AG04449 (cell line): Measurements from ENCODE around the gene SVEP1.

ENCODE experiments used
- CTCF ChIA-PET: fragments of 350-600 bp; formaldehyde crosslinking; extraction: SDS; loops from one replicate; lab custom pipeline; 2021; ENCODE audit warnings: antibody characterized with exemption; lab: Yijun Ruan, JAX
- POLR2A ChIA-PET: fragments of 400-600, 350-600 bp; formaldehyde crosslinking; extraction: SDS; loops from one replicate; lab custom pipeline; 2020; ENCODE audit warnings: antibody characterized with exemption, inconsistent platforms; lab: Yijun Ruan, JAX
- DNase-seq: peaks from one replicate; pipeline ENCODE4 v3.0.0-alpha.2; 2010; ENCODE audit warnings: low read depth, low spot score
- H3K4me3 ChIP-seq: 2 replicates; pipeline ENCODE4 v1.5.1; 2011; ENCODE audit warnings: low read depth, mild to moderate bottlenecking, control low read depth, low read length
- TF ChIP-seq, protein P1 (sequence below): IDR thresholded peaks from one replicate; pipeline ENCODE4 v1.5.1; 2011; ENCODE audit warnings: mild to moderate bottlenecking, moderate library complexity, low read length, control low read depth, inconsistent platforms; ENCODE audit not compliant: insufficient read depth; ENCODE audit errors: missing control alignments

Gene SVEP1

DNA sequence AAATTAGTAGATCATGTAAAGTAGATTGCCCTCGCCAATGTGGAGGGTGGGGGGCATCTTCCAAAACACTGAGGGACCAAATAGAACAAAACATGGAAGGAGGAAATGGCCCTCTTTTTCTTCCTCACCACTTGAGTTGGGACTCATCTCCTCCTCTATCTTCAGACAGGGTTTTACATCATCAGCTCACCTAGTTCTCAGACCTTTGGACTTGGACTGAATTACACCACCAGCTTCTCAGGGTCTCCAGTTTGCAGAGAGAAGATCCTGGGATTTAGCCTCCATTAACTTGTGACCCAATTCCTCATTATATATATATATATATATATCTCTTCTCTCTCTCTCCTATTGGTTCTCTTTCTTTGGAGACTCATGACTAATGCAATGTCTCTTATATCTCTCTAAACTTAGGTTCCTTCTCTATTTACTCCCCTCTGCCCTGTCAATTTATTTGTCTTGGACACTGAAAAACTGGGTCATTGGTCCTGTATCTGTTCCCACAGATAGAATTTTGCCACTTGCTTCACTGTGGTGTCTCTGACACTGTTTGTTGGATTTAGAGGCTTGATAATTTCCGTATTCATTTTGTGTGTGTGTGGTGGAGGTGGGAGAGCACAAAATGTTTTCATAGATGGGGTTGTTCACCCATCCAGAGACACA is 187.6 kb downstream of the SVEP1 start:
- ChIA-PET CTCF (no interaction called here), POLR2A (no interaction called here)
- H3K4me3 ChIP-seq: no peak overlapping the region
- DNase-seq: no peak
- TF ChIP-seq, protein P1, sequence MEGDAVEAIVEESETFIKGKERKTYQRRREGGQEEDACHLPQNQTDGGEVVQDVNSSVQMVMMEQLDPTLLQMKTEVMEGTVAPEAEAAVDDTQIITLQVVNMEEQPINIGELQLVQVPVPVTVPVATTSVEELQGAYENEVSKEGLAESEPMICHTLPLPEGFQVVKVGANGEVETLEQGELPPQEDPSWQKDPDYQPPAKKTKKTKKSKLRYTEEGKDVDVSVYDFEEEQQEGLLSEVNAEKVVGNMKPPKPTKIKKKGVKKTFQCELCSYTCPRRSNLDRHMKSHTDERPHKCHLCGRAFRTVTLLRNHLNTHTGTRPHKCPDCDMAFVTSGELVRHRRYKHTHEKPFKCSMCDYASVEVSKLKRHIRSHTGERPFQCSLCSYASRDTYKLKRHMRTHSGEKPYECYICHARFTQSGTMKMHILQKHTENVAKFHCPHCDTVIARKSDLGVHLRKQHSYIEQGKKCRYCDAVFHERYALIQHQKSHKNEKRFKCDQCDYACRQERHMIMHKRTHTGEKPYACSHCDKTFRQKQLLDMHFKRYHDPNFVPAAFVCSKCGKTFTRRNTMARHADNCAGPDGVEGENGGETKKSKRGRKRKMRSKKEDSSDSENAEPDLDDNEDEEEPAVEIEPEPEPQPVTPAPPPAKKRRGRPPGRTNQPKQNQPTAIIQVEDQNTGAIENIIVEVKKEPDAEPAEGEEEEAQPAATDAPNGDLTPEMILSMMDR: no peak

DNA sequence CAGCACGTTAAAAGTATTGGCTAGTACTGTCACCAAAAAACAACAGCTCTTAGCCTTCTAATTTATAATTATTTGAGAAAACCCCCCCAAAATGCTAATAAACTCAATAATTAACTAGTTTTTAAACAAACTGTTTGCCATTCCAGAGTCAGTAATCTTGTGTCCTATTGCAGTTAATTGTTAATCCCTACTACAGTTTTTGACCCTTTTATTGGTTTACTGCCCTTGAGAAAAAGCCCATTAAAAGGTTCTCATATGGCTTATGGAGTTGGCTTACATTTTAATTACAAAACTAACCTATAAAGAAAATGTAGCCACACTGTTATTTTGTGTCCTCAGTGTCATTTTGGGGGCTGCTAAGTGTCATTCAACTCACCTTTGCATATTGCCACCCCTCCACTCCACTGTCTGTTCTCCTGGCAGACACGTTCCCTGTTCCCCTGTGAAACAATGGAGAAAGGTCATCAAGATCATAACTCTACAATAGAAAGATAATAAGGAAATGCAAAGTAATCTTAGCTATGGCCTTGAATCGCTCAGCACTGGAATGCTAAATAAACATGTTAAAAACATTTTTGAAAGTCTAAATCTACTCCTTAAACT is 190.3 kb downstream of the SVEP1 start:
- DNase-seq: no peak
- POLR2A ChIA-PET: no interaction called here
- TF ChIP-seq, protein P1: no peak
- CTCF ChIA-PET: no interaction called here
- H3K4me3 ChIP-seq: no peak overlapping the region

DNA sequence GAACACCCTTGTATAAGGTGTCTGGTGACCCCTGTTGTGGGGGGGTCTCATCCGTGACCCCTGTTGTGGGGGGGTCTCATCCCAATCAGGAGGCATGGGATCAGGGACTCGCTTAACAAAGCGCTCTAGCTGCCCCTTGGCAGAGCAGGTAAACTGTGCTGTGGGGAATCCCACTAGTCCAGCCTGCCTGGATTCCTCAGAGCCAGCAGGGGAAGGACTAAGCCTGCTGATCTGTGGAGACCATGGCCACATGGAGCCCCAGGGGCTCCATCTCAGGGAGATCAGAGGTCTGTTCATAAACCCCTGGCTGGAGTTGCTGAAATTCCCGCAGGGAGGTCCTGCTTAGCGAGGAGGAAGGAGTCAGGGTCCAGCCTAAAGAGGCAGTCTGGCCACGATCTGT is 196.1 kb downstream of the SVEP1 start:
- TF ChIP-seq, protein P1: no peak
- H3K4me3 ChIP-seq: no peak overlapping the region
- CTCF ChIA-PET: no interaction called here
- POLR2A ChIA-PET: no interaction called here
- DNase-seq: no peak

DNA sequence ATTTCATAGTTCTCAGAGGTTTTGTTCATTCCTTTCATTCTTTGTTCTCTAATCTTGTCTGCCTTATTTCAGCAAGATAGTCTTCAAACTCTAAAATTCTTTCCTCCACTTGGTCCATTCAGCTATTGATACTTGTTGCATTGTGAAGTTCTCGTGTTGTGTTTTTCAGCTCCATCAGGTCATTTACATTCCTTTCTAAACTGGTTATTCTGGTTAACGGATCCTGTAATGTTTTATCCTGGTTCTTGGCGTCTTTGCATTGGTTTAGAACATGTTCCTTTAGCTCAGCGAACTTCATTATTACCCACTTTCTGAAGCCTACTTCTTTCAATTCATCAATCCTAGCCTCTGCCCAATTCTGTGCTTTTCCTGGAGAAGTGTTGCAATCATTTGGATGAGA is 196.8 kb downstream of the SVEP1 start:
- TF ChIP-seq, protein P1: no peak
- POLR2A ChIA-PET: interaction anchor here (0.6 kb wide), 1 partner anchor 12 kb away, joined by 3 read pairs; no protein-coding TSS in a partner anchor
- CTCF ChIA-PET: no interaction called here
- DNase-seq: no peak
- no peak overlapping the region for H3K4me3 ChIP-seq

DNA sequence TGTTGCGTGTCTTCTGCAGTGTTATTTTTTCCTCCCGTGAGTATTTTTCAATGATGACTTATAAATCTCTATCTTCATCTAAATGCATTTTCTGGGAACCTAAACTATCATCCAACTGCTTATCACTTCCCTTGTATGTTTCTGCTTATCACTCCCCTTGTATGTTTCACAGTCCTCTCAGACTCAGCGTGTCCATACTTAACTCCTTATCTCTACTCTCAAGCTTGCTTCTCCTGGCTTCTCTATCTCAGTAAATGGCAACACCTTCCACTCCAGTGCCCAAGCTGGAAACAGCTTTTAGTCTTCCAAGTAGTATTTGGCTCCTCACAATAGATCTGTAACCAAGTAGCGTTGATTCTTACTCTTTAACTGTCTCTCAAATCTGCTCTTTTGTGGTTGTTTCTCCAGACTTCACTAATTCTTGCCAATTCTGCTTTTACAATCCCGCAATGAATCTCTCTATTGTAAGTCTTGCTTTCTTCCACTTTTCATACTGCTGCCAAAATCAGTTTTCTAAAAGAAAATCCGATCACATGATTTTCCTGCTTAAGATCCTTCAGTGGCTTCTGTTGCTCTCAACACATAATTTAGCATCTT is 208.0 kb downstream of the SVEP1 start:
- no peak for DNase-seq
- H3K4me3 ChIP-seq: no peak overlapping the region
- POLR2A ChIA-PET: no interaction called here
- CTCF ChIA-PET: no interaction called here
- TF ChIP-seq, protein P1: no peak

DNA sequence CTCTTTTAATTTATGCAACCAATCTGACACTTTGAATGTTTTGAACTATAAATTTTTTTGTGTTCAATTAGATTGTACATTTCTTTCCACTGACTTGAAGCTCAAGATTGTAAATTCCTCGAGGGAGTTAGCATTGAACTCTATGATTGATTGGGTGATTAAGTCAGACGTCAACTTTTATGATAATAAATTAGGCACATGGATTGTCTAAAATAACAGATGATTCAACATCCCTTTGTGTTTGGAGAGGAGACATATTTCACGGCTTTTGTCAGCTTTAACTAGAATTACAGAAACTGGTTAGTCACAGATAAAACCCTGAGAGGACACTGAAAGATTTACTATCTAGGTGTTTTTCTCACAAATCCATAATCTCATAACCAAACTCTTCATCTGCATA is 209.2 kb downstream of the SVEP1 start:
- CTCF ChIA-PET: no interaction called here
- H3K4me3 ChIP-seq: no peak overlapping the region
- no peak for DNase-seq
- POLR2A ChIA-PET: interaction anchor here (0.7 to 1.1 kb wide), 3 partner anchors 19 to 114 kb away, joined by 3 read pairs; no protein-coding TSS in a partner anchor
- TF ChIP-seq, protein P1: no peak
